Naive thymus-derived CD8-positive, alpha-beta T cell (primary cell): ENCODE measurements around the gene ITGA8. TPM values are rescaled to one million over a fixed set of nuclear protein-coding genes. Genes with fewer than 3 reads are reported as not detected.

Experiments used
- ATAC-seq, 2 donors: fragments of 150-1000 bp; cut with Tn5 transposase in 1 of 2; sonication (Bioruptor Pico), chemical (Tn5 transposase) in 1 of 2; 1 replicate in 1 of 2; 2 replicates in 1 of 2; pipeline ENCODE4 v1.10.0; 2021; ENCODE audit warnings: mild to moderate bottlenecking in 2 of 2, moderate library complexity in 2 of 2
- POLR2A ChIA-PET: fragments of 350-600 bp; sonication (Branson Sonifier 250); formaldehyde crosslinking; loops from one replicate; lab custom pipeline; 2021; ENCODE audit warnings: antibody characterized with exemption; lab: Charles Lee
- DNase-seq, 10 donors: peaks; one replicate each; pipeline versions ENCODE4 v3.0.0 to v3.0.0-alpha.2; 2020 to 2022
- H3K27ac Mint-ChIP-seq, 10 donors: one replicate each; pipeline ENCODE4 v1.8.0; 2020 to 2022; ENCODE audit warnings: mild to moderate bottlenecking in 10 of 10, mixed read lengths in 10 of 10, moderate library complexity in 4 of 10, inconsistent platforms in 1 of 10
- H3K27me3 Mint-ChIP-seq, 5 donors: one replicate each; pipeline ENCODE4 v1.8.0; 2021 to 2022; ENCODE audit warnings: mixed read lengths in 5 of 5
- H3K36me3 Mint-ChIP-seq, 3 donors: one replicate each; pipeline ENCODE4 v1.8.0; 2020 to 2022; ENCODE audit warnings: mixed read lengths in 3 of 3, mild to moderate bottlenecking in 2 of 3, inconsistent platforms in 1 of 3
- H3K4me1 Mint-ChIP-seq, 4 donors: one replicate each; pipeline ENCODE4 v1.8.0; 2021 to 2022; ENCODE audit warnings: mixed read lengths in 4 of 4
- H3K4me3 Mint-ChIP-seq, 10 donors: one replicate each; pipeline ENCODE4 v1.8.0; 2020 to 2022; ENCODE audit warnings: mild to moderate bottlenecking in 10 of 10, mixed read lengths in 10 of 10, moderate library complexity in 6 of 10, inconsistent platforms in 1 of 10
- H3K9me3 Mint-ChIP-seq, 9 donors: one replicate each; pipeline ENCODE4 v1.8.0; 2020 to 2022; ENCODE audit warnings: mixed read lengths in 9 of 9, mild to moderate bottlenecking in 3 of 9, inconsistent platforms in 1 of 9, moderate library complexity in 1 of 9
- polyA plus RNA-seq, 3 donors: library from polyadenylated mRNA; unstranded; fragments of 300-500 nt; fragmentation: Illumina TruSeq; gene quantifications; one replicate each; pipeline ENCODE4 v1.2.3, GENCODE V29; 2021
- total RNA-seq, 8 experiments: library from RNA in 2 of 8; stranded (reverse) in 2 of 8; gene quantifications; one replicate each; pipeline ENCODE4 v1.2.3 and lab custom pipeline; 2021 to 2026

The ITGA8 gene
- total and polyA plus RNA-seq, 5 experiments from 2014 or later = not detected

GRCh38 chr10:15531927-15532722, 187.6 kb downstream of the ITGA8 start:
- POLR2A ChIA-PET = no interaction called here
- H3K9me3 Mint-ChIP-seq = no peaks in the 10 kb centered on the region
- H3K27me3 Mint-ChIP-seq = peaks cover 5 to 17% (median 10%) of the 10 kb centered on the region in 5 donors
- ATAC-seq = no peak
- no peak overlapping the region for H3K4me3 Mint-ChIP-seq
- H3K36me3 Mint-ChIP-seq = no peaks in the 10 kb centered on the region
- no peak overlapping the region for H3K27ac Mint-ChIP-seq
- DNase-seq = no peak
- H3K4me1 Mint-ChIP-seq = peaks cover 0 to 2% (median 0%) of the 10 kb centered on the region in 4 donors

GRCh38 chr10:15528859-15529239, 190.9 kb downstream of the ITGA8 start:
- no peak overlapping the region for H3K4me3 Mint-ChIP-seq
- H3K27ac Mint-ChIP-seq = no peak overlapping the region

GRCh38 chr10:15526754-15527153, 193.0 kb downstream of the ITGA8 start:
- Mint-ChIP-seq H3K27me3 (peaks cover 3 to 25% (median 7%) of the 10 kb centered on the region in 5 donors), H3K9me3 (no peaks in the 10 kb centered on the region), H3K36me3 (no peaks in the 10 kb centered on the region), H3K4me1 (no peaks in the 10 kb centered on the region), H3K4me3 (no peak overlapping the region), H3K27ac (no peak overlapping the region)
- POLR2A ChIA-PET = no interaction called here
- DNase-seq = no peak
- ATAC-seq = no peak

More at GRCh38 chr10:15528859-15529239, 190.9 kb downstream of the ITGA8 start:
- POLR2A ChIA-PET = no interaction called here
- Mint-ChIP-seq H3K4me1 (no peaks in the 10 kb centered on the region), H3K9me3 (no peaks in the 10 kb centered on the region), H3K36me3 (no peaks in the 10 kb centered on the region), H3K27me3 (peaks cover 3 to 23% (median 7%) of the 10 kb centered on the region in 5 donors)
- DNase-seq (no peak), ATAC-seq (no peak)

- Mint-ChIP-seq H3K4me3 (no peak overlapping the region), H3K27me3 (peaks cover 0 to 36% (median 6%) of the 10 kb centered on the region in 5 donors), H3K36me3 (peaks cover 0 to 3% (median 0%) of the 10 kb centered on the region in 3 donors), H3K9me3 (peaks cover 0 to 10% (median 0%) of the 10 kb centered on the region in 9 donors), H3K27ac (no peak overlapping the region), H3K4me1 (no peaks in the 10 kb centered on the region)
- ATAC-seq (no peak), DNase-seq (no peak)
- POLR2A ChIA-PET = no interaction called here
These were observed 198.3 kb downstream of the ITGA8 start for GRCh38 chr10:15521328-15521903.

- ATAC-seq = no peak
- H3K4me1 Mint-ChIP-seq = no peaks in the 10 kb centered on the region
- POLR2A ChIA-PET = no interaction called here
These were observed 201.5 kb downstream of the ITGA8 start for GRCh38 chr10:15518250-15518649.

GRCh38 chr10:15516256-15517085, 203.3 kb downstream of the ITGA8 start:
- Mint-ChIP-seq H3K27me3 (peaks cover 6 to 30% (median 10%) of the 10 kb centered on the region in 5 donors), H3K4me1 (no peaks in the 10 kb centered on the region), H3K4me3 (no peak overlapping the region), H3K9me3 (peaks cover 0 to 10% (median 0%) of the 10 kb centered on the region in 9 donors), H3K27ac (no peak overlapping the region), H3K36me3 (peaks cover 0 to 3% (median 0%) of the 10 kb centered on the region in 3 donors)
- POLR2A ChIA-PET = no interaction called here
- no peak for ATAC-seq
- DNase-seq = no peak

More at GRCh38 chr10:15518250-15518649, 201.5 kb downstream of the ITGA8 start:
- DNase-seq = no peak
- peaks cover 0 to 10% (median 0%) of the 10 kb centered on the region in 9 donors for H3K9me3 Mint-ChIP-seq
- H3K4me3 Mint-ChIP-seq = no peak overlapping the region
- H3K27ac Mint-ChIP-seq = no peak overlapping the region
- H3K27me3 Mint-ChIP-seq = peaks cover 3 to 28% (median 5%) of the 10 kb centered on the region in 5 donors
- peaks cover 0 to 3% (median 0%) of the 10 kb centered on the region in 3 donors for H3K36me3 Mint-ChIP-seq

- DNase-seq (no peak), ATAC-seq (no peak)
- Mint-ChIP-seq H3K4me1 (no peaks in the 10 kb centered on the region), H3K27ac (no peak overlapping the region), H3K27me3 (peaks cover 4 to 19% (median 6%) of the 10 kb centered on the region in 5 donors), H3K36me3 (peaks cover 0 to under 1% (median 0%) of the 10 kb centered on the region in 3 donors), H3K9me3 (peaks cover 0 to 5% (median 0%) of the 10 kb centered on the region in 9 donors), H3K4me3 (no peak overlapping the region)
- POLR2A ChIA-PET = no interaction called here
These were observed 204.5 kb downstream of the ITGA8 start for GRCh38 chr10:15515202-15515601.

- ATAC-seq (no peak), DNase-seq (no peak)
- Mint-ChIP-seq H3K36me3 (no peaks in the 10 kb centered on the region), H3K9me3 (peaks cover 0 to 7% (median 0%) of the 10 kb centered on the region in 9 donors), H3K27ac (no peak overlapping the region), H3K27me3 (peaks cover 13 to 34% (median 18%) of the 10 kb centered on the region in 5 donors), H3K4me1 (no peaks in the 10 kb centered on the region), H3K4me3 (no peak overlapping the region)
- POLR2A ChIA-PET = no interaction called here
These were observed 208.8 kb downstream of the ITGA8 start for GRCh38 chr10:15510963-15511362.

- DNase-seq (no peak), ATAC-seq (no peak)
- Mint-ChIP-seq H3K27me3 (peaks cover 32 to 71% (median 36%) of the 10 kb centered on the region in 5 donors), H3K4me1 (peaks cover 0 to 5% (median 1%) of the 10 kb centered on the region in 4 donors), H3K27ac (no peak overlapping the region), H3K4me3 (no peak overlapping the region), H3K9me3 (peaks cover 0 to 10% (median 2%) of the 10 kb centered on the region in 9 donors), H3K36me3 (no peaks in the 10 kb centered on the region)
- POLR2A ChIA-PET = no interaction called here
These were observed 214.4 kb downstream of the ITGA8 start for GRCh38 chr10:15505329-15505728.

- Mint-ChIP-seq H3K36me3 (no peaks in the 10 kb centered on the region), H3K9me3 (peaks cover 0 to 12% (median 4%) of the 10 kb centered on the region in 9 donors), H3K4me1 (peaks cover 0 to 5% (median 1%) of the 10 kb centered on the region in 4 donors), H3K4me3 (no peak overlapping the region), H3K27ac (no peak overlapping the region), H3K27me3 (peaks cover 36 to 75% (median 41%) of the 10 kb centered on the region in 5 donors)
- DNase-seq (no peak), ATAC-seq (no peak)
- POLR2A ChIA-PET = no interaction called here
These were observed 215.5 kb downstream of the ITGA8 start for GRCh38 chr10:15504101-15504840.

- H3K36me3 Mint-ChIP-seq = peaks cover 0 to 1% (median 0%) of the 10 kb centered on the region in 3 donors
- peaks cover 0 to 5% (median 0%) of the 10 kb centered on the region in 9 donors for H3K9me3 Mint-ChIP-seq
These were observed 224.7 kb downstream of the ITGA8 start for GRCh38 chr10:15494850-15495506.

More at GRCh38 chr10:15494850-15495506, 224.7 kb downstream of the ITGA8 start:
- ATAC-seq = no peak
- Mint-ChIP-seq H3K4me3 (no peak overlapping the region), H3K4me1 (no peaks in the 10 kb centered on the region), H3K27me3 (peaks cover 3 to 23% (median 8%) of the 10 kb centered on the region in 5 donors), H3K27ac (no peak overlapping the region)
- no peak for DNase-seq
- POLR2A ChIA-PET = no interaction called here
